HUES6 (cell line): ENCODE measurements around the gene ZEB2.

ENCODE experiments used
- H3K27ac ChIP-seq: 2 replicates; pipeline ENCODE4 v1.7.0; 2013; ENCODE audit warnings: low read depth, mild to moderate bottlenecking, low read length, inconsistent platforms
- H3K27me3 ChIP-seq: 2 replicates; pipeline ENCODE4 v1.6.1; 2013; ENCODE audit warnings: low read length; ENCODE audit not compliant: control insufficient read depth, insufficient read depth
- H3K36me3 ChIP-seq: 2 replicates; pipeline ENCODE4 v1.6.1; 2013; ENCODE audit warnings: low read length; ENCODE audit not compliant: control insufficient read depth, insufficient read depth
- H3K4me1 ChIP-seq: 2 replicates; pipeline ENCODE4 v1.6.1; 2013; ENCODE audit warnings: low read length; ENCODE audit not compliant: control insufficient read depth, insufficient read depth
- H3K4me3 ChIP-seq: 2 replicates; pipeline ENCODE4 v1.5.1; 2013; ENCODE audit warnings: low read depth, low read length
- H3K9ac ChIP-seq: one replicate; pipeline ENCODE4 v1.6.1; 2013; ENCODE audit warnings: mild to moderate bottlenecking, low read length
- H3K9me3 ChIP-seq: 2 replicates; pipeline ENCODE4 v1.6.1; 2013; ENCODE audit warnings: low read depth, low read length; ENCODE audit not compliant: control insufficient read depth, insufficient read depth

The ZEB2 gene

DNA sequence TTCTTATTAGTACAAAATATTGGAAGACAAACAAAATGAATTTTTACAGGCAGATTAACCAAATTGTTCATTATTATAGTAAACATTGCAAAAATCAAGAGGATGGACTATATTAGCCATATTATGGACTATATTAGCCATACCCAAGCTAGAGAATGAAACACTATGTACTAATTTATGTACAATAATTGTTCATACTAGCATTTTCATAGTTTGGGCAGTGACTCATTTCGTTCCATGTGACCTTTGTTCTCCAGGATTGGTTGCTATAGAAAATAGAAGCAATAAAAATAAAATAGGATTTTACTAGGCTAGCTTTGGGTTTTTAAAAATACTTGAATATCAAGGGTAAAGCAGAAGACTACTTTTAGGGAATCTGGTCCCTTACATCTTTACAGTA is 176.8 kb downstream of the ZEB2 start:
- peaks cover 30% of the 10 kb centered on the region for H3K4me1 ChIP-seq
- H3K27me3 ChIP-seq = no peaks in the 10 kb centered on the region
- no peak overlapping the region for H3K4me3 ChIP-seq
- H3K27ac ChIP-seq = no peak overlapping the region
- H3K9ac ChIP-seq = no peak overlapping the region
- H3K36me3 ChIP-seq = no peaks in the 10 kb centered on the region
- no peaks in the 10 kb centered on the region for H3K9me3 ChIP-seq

GRCh38 chr2:144341538-144341937 is 178.4 kb downstream of the ZEB2 start:
- H3K9ac ChIP-seq = no peak overlapping the region
- H3K27me3 ChIP-seq = no peaks in the 10 kb centered on the region
- H3K27ac ChIP-seq = no peak overlapping the region
- peaks cover 14% of the 10 kb centered on the region for H3K4me1 ChIP-seq
- H3K36me3 ChIP-seq = no peaks in the 10 kb centered on the region
- no peak overlapping the region for H3K4me3 ChIP-seq
- H3K9me3 ChIP-seq = no peaks in the 10 kb centered on the region

DNA sequence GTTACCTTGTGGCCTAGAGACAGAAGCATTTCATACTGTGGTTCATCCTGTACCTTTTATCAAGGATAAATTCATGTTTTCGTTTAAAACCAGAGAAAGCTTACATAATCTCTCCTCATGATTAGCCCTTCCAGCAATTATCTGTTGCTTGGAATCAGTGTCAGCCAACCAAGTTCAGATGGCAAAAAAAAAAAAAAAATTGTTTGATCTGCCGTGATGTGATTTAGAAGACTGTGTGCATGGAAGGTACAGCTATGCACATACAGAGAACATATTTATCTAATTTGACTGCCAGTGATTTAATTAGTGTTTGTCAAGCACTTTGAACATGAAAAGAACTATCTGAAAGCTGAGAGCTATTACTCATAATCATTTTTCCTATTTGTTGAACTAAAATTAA is 180.9 kb downstream of the ZEB2 start:
- Histone ChIP-seq H3K9me3 (no peaks in the 10 kb centered on the region), H3K36me3 (no peaks in the 10 kb centered on the region), H3K27me3 (no peaks in the 10 kb centered on the region; the same call in 1 of the 2 replicates), H3K27ac (no peak overlapping the region), H3K4me3 (no peak overlapping the region), H3K4me1 (peaks cover 10% of the 10 kb centered on the region), H3K9ac (no peak overlapping the region)

GRCh38 chr2:144334551-144334950 is 185.4 kb downstream of the ZEB2 start:
- Histone ChIP-seq H3K4me3 (no peak overlapping the region), H3K27ac (no peak overlapping the region), H3K36me3 (no peaks in the 10 kb centered on the region), H3K27me3 (peaks cover 5% of the 10 kb centered on the region; the same call in 1 of the 2 replicates), H3K9ac (no peak overlapping the region), H3K4me1 (peaks cover 27% of the 10 kb centered on the region), H3K9me3 (no peaks in the 10 kb centered on the region; the same call in 1 of the 2 replicates)
